ENCODE results near the gene FBXO40.

The FBXO40 gene

GRCh38 chr3:121665488-121665887, 72.3 kb downstream of the FBXO40 start:
- DNase-seq, result no peak

DNA sequence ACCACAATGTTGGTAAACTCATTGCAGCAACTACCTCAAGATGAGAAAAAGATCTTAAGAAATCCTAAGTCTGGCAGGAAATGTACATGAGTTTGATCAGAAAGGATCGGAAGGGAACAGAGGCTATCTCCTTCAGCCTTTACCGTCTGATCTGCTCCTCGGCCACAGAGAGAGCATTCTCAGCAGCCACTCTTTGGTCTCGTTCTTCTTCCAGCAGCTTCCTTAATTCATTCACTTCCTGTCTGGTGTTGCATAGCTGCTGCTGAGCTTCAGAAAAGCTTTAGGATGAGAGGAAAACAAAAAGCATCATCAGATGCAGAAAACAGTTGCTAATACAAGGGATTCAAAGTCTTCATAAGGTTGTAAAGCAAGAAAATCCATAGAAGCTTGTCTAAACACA, 74.2 kb downstream of the FBXO40 start:
- no peak for DNase-seq

GRCh38 chr3:121670676-121671075, 77.5 kb downstream of the FBXO40 start:
- no peak for DNase-seq

DNA sequence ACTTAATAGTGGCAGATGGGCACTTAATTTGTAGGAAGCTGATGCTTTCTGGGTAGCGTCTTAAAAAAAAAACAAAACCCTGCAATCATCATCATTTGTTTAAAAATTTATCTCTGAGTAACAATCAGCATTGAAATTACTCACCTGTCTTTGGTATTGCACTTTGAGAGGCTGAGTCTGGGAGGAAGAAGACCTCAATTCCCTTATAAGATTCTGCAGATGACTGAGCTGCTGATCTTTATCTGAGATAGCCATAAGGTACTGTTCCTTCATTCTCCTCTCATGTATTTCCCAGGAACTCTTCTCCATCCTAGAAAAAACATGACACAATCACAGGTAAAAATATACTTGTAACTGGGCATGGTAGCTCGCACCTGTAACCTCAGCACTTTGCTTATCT, 84.0 kb downstream of the FBXO40 start:
- no peak for DNase-seq

Measured in stimulated activated CD4-positive, alpha-beta T cell treated with anti-CD3 and anti-CD28 coated beads, Interleukin-4, amount 100 ng/mL, for 4 hours (primary cell).